ENCODE results near the gene TMEM151A.

DNA sequence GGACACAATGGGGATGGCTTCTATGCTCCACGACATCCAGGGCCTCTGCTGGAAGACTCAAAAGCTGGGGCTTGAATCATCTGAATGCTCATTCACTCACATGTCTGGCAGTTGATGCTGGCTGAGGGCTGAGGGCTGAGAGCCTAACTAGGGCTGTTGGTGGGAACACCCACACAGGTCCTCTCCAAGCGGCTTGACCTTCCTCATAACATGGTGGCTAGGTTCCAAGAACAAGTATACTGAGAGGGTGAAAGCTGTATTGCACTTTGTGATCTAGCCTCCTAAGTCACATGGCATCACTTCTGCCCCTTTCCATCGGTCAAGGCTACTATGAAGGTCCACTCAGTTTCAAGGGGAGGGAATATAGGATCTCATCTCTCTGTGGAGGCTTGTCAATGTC lies 7.5 kb downstream of the TMEM151A start:
- TF ChIP-seq, protein P1, sequence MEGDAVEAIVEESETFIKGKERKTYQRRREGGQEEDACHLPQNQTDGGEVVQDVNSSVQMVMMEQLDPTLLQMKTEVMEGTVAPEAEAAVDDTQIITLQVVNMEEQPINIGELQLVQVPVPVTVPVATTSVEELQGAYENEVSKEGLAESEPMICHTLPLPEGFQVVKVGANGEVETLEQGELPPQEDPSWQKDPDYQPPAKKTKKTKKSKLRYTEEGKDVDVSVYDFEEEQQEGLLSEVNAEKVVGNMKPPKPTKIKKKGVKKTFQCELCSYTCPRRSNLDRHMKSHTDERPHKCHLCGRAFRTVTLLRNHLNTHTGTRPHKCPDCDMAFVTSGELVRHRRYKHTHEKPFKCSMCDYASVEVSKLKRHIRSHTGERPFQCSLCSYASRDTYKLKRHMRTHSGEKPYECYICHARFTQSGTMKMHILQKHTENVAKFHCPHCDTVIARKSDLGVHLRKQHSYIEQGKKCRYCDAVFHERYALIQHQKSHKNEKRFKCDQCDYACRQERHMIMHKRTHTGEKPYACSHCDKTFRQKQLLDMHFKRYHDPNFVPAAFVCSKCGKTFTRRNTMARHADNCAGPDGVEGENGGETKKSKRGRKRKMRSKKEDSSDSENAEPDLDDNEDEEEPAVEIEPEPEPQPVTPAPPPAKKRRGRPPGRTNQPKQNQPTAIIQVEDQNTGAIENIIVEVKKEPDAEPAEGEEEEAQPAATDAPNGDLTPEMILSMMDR (conservative IDR thresholded peaks at IDR 0.05 in 1 of 2, IDR thresholded peaks at IDR 0.05 in 1 of 2; ENCODE audit: low read depth in 1 of 2, low read length in 2 of 2) = no peak
- TF ChIP-seq EZH2 (IDR thresholded peaks at IDR 0.05; ENCODE audit: low read length, missing control alignments) = no peak

All from fibroblast of lung (primary cell).